Panc1 (cell line): ENCODE data around the gene ABCB7.

Experiments used
- POLR2AphosphoS5 ChIP-seq: IDR thresholded peaks from 2 replicates; pipeline ENCODE4 v1.6.1; 2012; ENCODE audit warnings: mild to moderate bottlenecking, low read depth, low read length, moderate library complexity
- SIN3A ChIP-seq: IDR thresholded peaks from 2 replicates; pipeline ENCODE4 v1.6.1; 2012; ENCODE audit warnings: low read depth, mild to moderate bottlenecking, low read length, moderate library complexity, borderline replicate concordance; ENCODE audit not compliant: insufficient read depth
- TCF7L2 ChIP-seq: IDR thresholded peaks from 2 replicates; pipeline ENCODE4 v1.6.1; 2011; ENCODE audit warnings: mild to moderate bottlenecking, low read depth, low read length, inconsistent platforms
- TF ChIP-seq, protein P1 (sequence below): fragments of 450-650 bp; IDR thresholded peaks from 2 replicates; pipeline ENCODE4 v1.5.1; 2017; ENCODE audit warnings: mild to moderate bottlenecking
- TF ChIP-seq, protein P2 (sequence below), 2 experiments: IDR thresholded peaks; 2 replicates each; pipeline ENCODE4 v1.6.1; 2011 to 2012; ENCODE audit warnings: low read depth in 2 of 2, control low read depth in 1 of 2, low read length in 1 of 2, mild to moderate bottlenecking in 1 of 2, moderate library complexity in 1 of 2; ENCODE audit not compliant: insufficient read depth in 1 of 2

DNA sequence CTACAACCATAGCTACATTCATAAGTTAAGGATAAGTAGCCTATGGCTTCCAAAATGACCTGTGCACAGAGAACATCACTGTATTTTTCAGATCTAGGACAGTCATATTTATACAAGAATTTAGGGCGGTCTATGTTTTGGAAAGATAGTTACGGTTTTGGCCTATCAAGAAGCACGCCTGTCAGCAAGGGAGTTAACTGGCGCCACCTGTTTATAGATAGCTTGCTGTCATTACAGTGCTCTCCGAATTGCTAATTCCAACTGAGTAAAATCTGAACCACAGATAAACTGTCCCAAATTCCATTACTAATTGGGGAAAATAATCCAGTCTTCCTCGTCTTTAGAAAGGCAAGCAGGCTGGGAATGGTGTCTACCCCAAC, 646 bp downstream of the ABCB7 start:
- TF ChIP-seq, protein P1, sequence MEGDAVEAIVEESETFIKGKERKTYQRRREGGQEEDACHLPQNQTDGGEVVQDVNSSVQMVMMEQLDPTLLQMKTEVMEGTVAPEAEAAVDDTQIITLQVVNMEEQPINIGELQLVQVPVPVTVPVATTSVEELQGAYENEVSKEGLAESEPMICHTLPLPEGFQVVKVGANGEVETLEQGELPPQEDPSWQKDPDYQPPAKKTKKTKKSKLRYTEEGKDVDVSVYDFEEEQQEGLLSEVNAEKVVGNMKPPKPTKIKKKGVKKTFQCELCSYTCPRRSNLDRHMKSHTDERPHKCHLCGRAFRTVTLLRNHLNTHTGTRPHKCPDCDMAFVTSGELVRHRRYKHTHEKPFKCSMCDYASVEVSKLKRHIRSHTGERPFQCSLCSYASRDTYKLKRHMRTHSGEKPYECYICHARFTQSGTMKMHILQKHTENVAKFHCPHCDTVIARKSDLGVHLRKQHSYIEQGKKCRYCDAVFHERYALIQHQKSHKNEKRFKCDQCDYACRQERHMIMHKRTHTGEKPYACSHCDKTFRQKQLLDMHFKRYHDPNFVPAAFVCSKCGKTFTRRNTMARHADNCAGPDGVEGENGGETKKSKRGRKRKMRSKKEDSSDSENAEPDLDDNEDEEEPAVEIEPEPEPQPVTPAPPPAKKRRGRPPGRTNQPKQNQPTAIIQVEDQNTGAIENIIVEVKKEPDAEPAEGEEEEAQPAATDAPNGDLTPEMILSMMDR = no peak
- no peak for TF ChIP-seq SIN3A
- no peak for TF ChIP-seq POLR2AphosphoS5
- TF ChIP-seq, protein P2, sequence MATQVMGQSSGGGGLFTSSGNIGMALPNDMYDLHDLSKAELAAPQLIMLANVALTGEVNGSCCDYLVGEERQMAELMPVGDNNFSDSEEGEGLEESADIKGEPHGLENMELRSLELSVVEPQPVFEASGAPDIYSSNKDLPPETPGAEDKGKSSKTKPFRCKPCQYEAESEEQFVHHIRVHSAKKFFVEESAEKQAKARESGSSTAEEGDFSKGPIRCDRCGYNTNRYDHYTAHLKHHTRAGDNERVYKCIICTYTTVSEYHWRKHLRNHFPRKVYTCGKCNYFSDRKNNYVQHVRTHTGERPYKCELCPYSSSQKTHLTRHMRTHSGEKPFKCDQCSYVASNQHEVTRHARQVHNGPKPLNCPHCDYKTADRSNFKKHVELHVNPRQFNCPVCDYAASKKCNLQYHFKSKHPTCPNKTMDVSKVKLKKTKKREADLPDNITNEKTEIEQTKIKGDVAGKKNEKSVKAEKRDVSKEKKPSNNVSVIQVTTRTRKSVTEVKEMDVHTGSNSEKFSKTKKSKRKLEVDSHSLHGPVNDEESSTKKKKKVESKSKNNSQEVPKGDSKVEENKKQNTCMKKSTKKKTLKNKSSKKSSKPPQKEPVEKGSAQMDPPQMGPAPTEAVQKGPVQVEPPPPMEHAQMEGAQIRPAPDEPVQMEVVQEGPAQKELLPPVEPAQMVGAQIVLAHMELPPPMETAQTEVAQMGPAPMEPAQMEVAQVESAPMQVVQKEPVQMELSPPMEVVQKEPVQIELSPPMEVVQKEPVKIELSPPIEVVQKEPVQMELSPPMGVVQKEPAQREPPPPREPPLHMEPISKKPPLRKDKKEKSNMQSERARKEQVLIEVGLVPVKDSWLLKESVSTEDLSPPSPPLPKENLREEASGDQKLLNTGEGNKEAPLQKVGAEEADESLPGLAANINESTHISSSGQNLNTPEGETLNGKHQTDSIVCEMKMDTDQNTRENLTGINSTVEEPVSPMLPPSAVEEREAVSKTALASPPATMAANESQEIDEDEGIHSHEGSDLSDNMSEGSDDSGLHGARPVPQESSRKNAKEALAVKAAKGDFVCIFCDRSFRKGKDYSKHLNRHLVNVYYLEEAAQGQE (IDR thresholded peaks at IDR 0.05; ENCODE audit: insufficient read depth in 1 of 2, low read depth in 2 of 2, low read length in 1 of 2) = no peak
- TF ChIP-seq TCF7L2 = no peak
